K562 (cell line): ENCODE measurements around the gene EAF2. TPM values are rescaled to one million over a fixed set of nuclear protein-coding genes. Genes with fewer than 3 reads are reported as not detected.

Experiments
- ATAC-seq: fragments of 200-7000 bp; cut with Tn5 transposase; 3 replicates; pipeline ENCODE4 v1.9.1; 2020; ENCODE audit warnings: moderate library complexity
- BruUV-seq: library from RNA; stranded (reverse); fragments of 400-500 nt; replicated peaks from 2 replicates; lab custom pipeline; 2021; lab: Mats Ljungman, UMichigan
- CTCF ChIA-PET: fragments of 300-600 bp; formaldehyde crosslinking; extraction: SDS; loops from one replicate; lab custom pipeline; 2021; ENCODE audit warnings: low intra/inter-chr PET ratio; lab: Yijun Ruan, JAX
- POLR2A ChIA-PET: fragments of 300-600, 350-650 bp; sonication (Branson Sonifier 250); formaldehyde crosslinking; extraction: SDS; loops from one replicate; lab custom pipeline; 2021; ENCODE audit warnings: antibody characterized with exemption, inconsistent platforms; lab: Yijun Ruan, JAX
- DNase-seq, 4 experiments: peaks; one replicate each; pipeline versions ENCODE4 v3.0.0 to v3.0.0-alpha.2; 2011 to 2018; ENCODE audit warnings: low spot score in 3 of 4, mixed read lengths in 3 of 4; ENCODE audit errors: extremely low read depth in 1 of 4
- FAIRE-seq: peaks from 2 replicates; lab custom pipeline; 2011; peaks lifted over from hg19 to GRCh38; lab: Jason Lieb, UNC
- H2AFZ ChIP-seq: 2 replicates; pipeline ENCODE4 v1.6.0; 2011; ENCODE audit warnings: low read depth, low read length, control low read depth, inconsistent platforms
- H3K27ac ChIP-seq: fragments of 200-600 bp; 3 replicates; pipeline ENCODE4 v1.8.0; 2011; ENCODE audit warnings: low read depth, mild to moderate bottlenecking, control low read depth, inconsistent platforms, low read length, moderate library complexity, mixed read lengths; ENCODE audit errors: extremely low read depth
- H3K27me3 ChIP-seq, 2 experiments: fragments of 300-600 bp in 1 of 2; 2 replicates in 1 of 2; 3 replicates in 1 of 2; pipeline versions ENCODE4 v1.6.0 to v1.8.0; 2011; ENCODE audit warnings: inconsistent platforms in 2 of 2, low read length in 2 of 2, mild to moderate bottlenecking in 1 of 2, mixed read lengths in 1 of 2, moderate library complexity in 1 of 2; ENCODE audit not compliant: control insufficient read depth in 2 of 2, insufficient read depth in 2 of 2
- H3K36me3 ChIP-seq: fragments of 300-600 bp; 3 replicates; pipeline ENCODE4 v1.8.0; 2011; ENCODE audit warnings: mild to moderate bottlenecking, low read length, inconsistent platforms; ENCODE audit not compliant: control insufficient read depth, insufficient read depth
- H3K4me1 ChIP-seq, 2 experiments: fragments of 200-600 bp in 1 of 2; replicated peaks in 1 of 2; 2 replicates in 1 of 2; 3 replicates in 1 of 2; pipeline versions ENCODE4 v1.5.1 to v1.8.0; 2011; ENCODE audit warnings: inconsistent platforms in 2 of 2, low read length in 2 of 2, mild to moderate bottlenecking in 1 of 2, mixed read lengths in 1 of 2, moderate library complexity in 1 of 2; ENCODE audit not compliant: control insufficient read depth in 2 of 2, insufficient read depth in 2 of 2
- H3K4me2 ChIP-seq: 2 replicates; pipeline ENCODE4 v1.6.1; 2011; ENCODE audit warnings: low read length, control low read depth, inconsistent platforms, mixed read lengths; ENCODE audit not compliant: insufficient read depth
- H3K4me3 ChIP-seq: fragments of 200-600 bp; sonication (generic), shearing (Covaris generic); 2 replicates; pipeline ENCODE4 v1.5.1; 2016; ENCODE audit warnings: control low read depth, inconsistent platforms
- H3K79me2 ChIP-seq: fragments of 200-600 bp; 3 replicates; pipeline ENCODE4 v1.8.0; 2011; ENCODE audit warnings: low read length, inconsistent platforms; ENCODE audit not compliant: control insufficient read depth, insufficient read depth
- H3K9ac ChIP-seq, 2 experiments: 2 replicates each; pipeline versions ENCODE4 v1.6.0 to v1.6.1; 2011; ENCODE audit warnings: low read depth in 2 of 2, low read length in 2 of 2, control low read depth in 1 of 2, inconsistent platforms in 1 of 2, mild to moderate bottlenecking in 1 of 2, mixed read lengths in 1 of 2; ENCODE audit not compliant: insufficient read depth in 1 of 2
- H3K9me1 ChIP-seq: one replicate; pipeline ENCODE4 v1.6.0; 2011; ENCODE audit warnings: inconsistent platforms, mild to moderate bottlenecking, low read length, moderate library complexity; ENCODE audit not compliant: control insufficient read depth, insufficient read depth
- H3K9me3 ChIP-seq: replicated peaks from 2 replicates; pipeline ENCODE4 v1.5.1; 2011; ENCODE audit warnings: low read depth, low read length, inconsistent platforms; ENCODE audit not compliant: control insufficient read depth, insufficient read depth
- H4K20me1 ChIP-seq: replicated peaks from 2 replicates; pipeline ENCODE4 v1.6.1; 2011; ENCODE audit warnings: low read length, inconsistent platforms, mixed read lengths; ENCODE audit not compliant: control insufficient read depth, insufficient read depth
- MCM3 ChIP-seq: fragments of 450-650 bp; IDR thresholded peaks from 2 replicates; pipeline ENCODE4 v1.6.1; 2016
- MITF ChIP-seq: IDR thresholded peaks from 2 replicates; pipeline ENCODE4 v1.6.1; 2014; ENCODE audit warnings: antibody characterized with exemption
- MTA2 ChIP-seq: fragments of 450-650 bp; IDR thresholded peaks from 2 replicates; pipeline ENCODE4 v1.6.1; 2016; ENCODE audit warnings: low read depth
- NR0B1 ChIP-seq: fragments of 450-650 bp; IDR thresholded peaks from one replicate; pipeline ENCODE4 v1.6.1; 2018; ENCODE audit warnings: mild to moderate bottlenecking, moderate library complexity; ENCODE audit not compliant: partially characterized antibody
- ZNF77 ChIP-seq: fragments of 250-450 bp; sonication (Bioruptor Pico); IDR thresholded peaks from 2 replicates; pipeline ENCODE4 v1.5.0; 2020
- WGBS: fragments of 100-300 bp; shearing (Covaris generic); methylation state at CpG from one replicate; pipeline ENCODE4 v1.1.6; 2016; ENCODE audit warnings: low coverage, mixed read lengths; ENCODE audit not compliant: insufficient coverage; ENCODE audit errors: missing lambda C conversion rate; 5-methylcytosine and 5-hydroxymethylcytosine counted together
- in situ Hi-C: fragments of 300-500 bp; cut with MboI; formaldehyde crosslinking; loops from 4 replicates; pipeline ENCODE4 v1.15.0; 2018; ENCODE audit warnings: inconsistent platforms, mixed read lengths
- intact Hi-C: fragments of 100-400 bp; cut with micrococcal nuclease; formaldehyde crosslinking; loops from 2 replicates; pipeline ENCODE4 v1.14.2; 2022
- polyA plus RNA-seq, 8 experiments: library from polyadenylated mRNA; depleted of rRNA in 4 of 8; stranded (reverse) in 5 of 8; unstranded in 3 of 8; fragments of >200 nt; fragmentation: Nextera tagmentation in 2 of 8; fragmentation: Illumina TruSeq in 1 of 8; extraction: Ambion mirVana in 2 of 8; extraction: Trizol in 1 of 8; gene quantifications; 2 replicates each; pipeline versions ENCODE4 v1.2.1 to v1.2.3, GENCODE V29; 2011 to 2014; ENCODE audit warnings: inconsistent platforms in 1 of 8, missing spikeins in 1 of 8
- total RNA-seq, 7 experiments: library from RNA; depleted of rRNA in 6 of 7; stranded (reverse); fragments of >200 nt in 6 of 7; fragmentation: Illumina TruSeq in 2 of 7; extraction: Trizol in 2 of 7; gene quantifications; 2 replicates each; pipeline versions ENCODE4 v1.2.1 to v1.2.3, GENCODE V29; 2011 to 2021; ENCODE audit warnings: low replicate concordance in 1 of 7

The EAF2 gene
- total and polyA plus RNA-seq, 9 of the 15 experiments (the other 6 are each of a cell fraction or from before 2014, with no cell fraction given), result 3.8 to 17.3 (median 6.9) TPM

GRCh38 chr3:121803771-121804320 is 31.2 kb upstream of the EAF2 start:
- WGBS, result 94% methylated on average over 2 of the region's 2 CpGs
- ChIA-PET POLR2A (no interaction called here), CTCF (no interaction called here)
- Histone ChIP-seq H2AFZ (no peak overlapping the region), H3K79me2 (no peaks in the 10 kb centered on the region), H3K27ac (no peak overlapping the region), H3K4me3 (no peak overlapping the region), H4K20me1 (no peaks in the 10 kb centered on the region), H3K9ac (no peak overlapping the region), H3K4me2 (no peak overlapping the region), H3K4me1 (no peaks in the 10 kb centered on the region), H3K27me3 (no peaks in the 10 kb centered on the region), H3K9me3 (no peaks in the 10 kb centered on the region), H3K9me1 (no peaks in the 10 kb centered on the region), H3K36me3 (peaks cover 49% of the 10 kb centered on the region; the same call in 2 of the 3 replicates)
- BruUV-seq, result no TSS peak
- ATAC-seq (no peak), FAIRE-seq (no peak), DNase-seq (no peak)
- in situ Hi-C loops, result no loop called here
- intact Hi-C loops, result no loop called here
- TF ChIP-seq MCM3, result no peak
- TF ChIP-seq ZNF77 (CRISPR knock-in tag), result no peak
- no peak for TF ChIP-seq MTA2
- TF ChIP-seq NR0B1, result no peak
- no peak for TF ChIP-seq MITF
